CD4-positive, alpha-beta T cell (primary cell): ENCODE measurements around the gene GH2. TPM values are rescaled to one million over a fixed set of nuclear protein-coding genes. Genes with fewer than 3 reads are reported as not detected.

Experiments
- ATAC-seq: fragments of 200-7000 bp; cut with Tn5 transposase; one replicate; pipeline ENCODE4 v1.10.0; 2022; ENCODE audit warnings: mild to moderate bottlenecking; ENCODE audit not compliant: poor library complexity
- CTCF ChIA-PET: fragments of 350-600 bp; sonication (Branson Sonifier 250); formaldehyde crosslinking; loops from one replicate; lab custom pipeline; 2021; ENCODE audit warnings: antibody characterized with exemption, inconsistent platforms; lab: Charles Lee
- POLR2A ChIA-PET: fragments of 350-600 bp; sonication (Branson Sonifier 250); formaldehyde crosslinking; loops from one replicate; lab custom pipeline; 2021; ENCODE audit warnings: antibody characterized with exemption, inconsistent platforms; lab: Charles Lee
- DNase-seq, 14 experiments: peaks; one replicate each; pipeline ENCODE4 v3.0.0-alpha.2; 2013 to 2020; ENCODE audit warnings: mixed read lengths in 2 of 14
- H3K27ac ChIP-seq, 2 donors: one replicate each; pipeline versions ENCODE4 v1.5.1 to v1.7.0; 2013; ENCODE audit warnings: low read length in 2 of 2, low read depth in 1 of 2, mild to moderate bottlenecking in 1 of 2
- H3K27me3 ChIP-seq, 2 experiments: 1 replicate in 1 of 2; 2 replicates in 1 of 2; pipeline versions ENCODE4 v1.6.1 to v1.7.0; 2013; ENCODE audit warnings: low read length in 2 of 2, control low read depth in 1 of 2, mild to moderate bottlenecking in 1 of 2, moderate library complexity in 1 of 2; ENCODE audit not compliant: insufficient read depth in 2 of 2, control insufficient read depth in 1 of 2
- H3K36me3 ChIP-seq: one replicate; pipeline ENCODE4 v1.6.1; 2013; ENCODE audit warnings: low read length, control low read depth; ENCODE audit not compliant: insufficient read depth
- H3K4me1 ChIP-seq: one replicate; pipeline ENCODE4 v1.6.1; 2013; ENCODE audit warnings: low read length, control low read depth; ENCODE audit not compliant: insufficient read depth
- H3K4me3 ChIP-seq: one replicate; pipeline ENCODE4 v1.5.1; 2013; ENCODE audit warnings: mild to moderate bottlenecking, low read length, moderate library complexity
- H3K9me3 ChIP-seq, 2 experiments: 1 replicate in 1 of 2; 2 replicates in 1 of 2; pipeline versions ENCODE4 v1.6.1 to v1.7.0; 2013; ENCODE audit warnings: low read length in 2 of 2, mild to moderate bottlenecking in 2 of 2, control low read depth in 1 of 2, moderate library complexity in 1 of 2; ENCODE audit not compliant: control insufficient read depth in 1 of 2, insufficient read depth in 1 of 2
- H3K27ac Mint-ChIP-seq: one replicate; pipeline ENCODE4 v1.8.0; 2020; ENCODE audit warnings: mixed read lengths
- H3K27me3 Mint-ChIP-seq: one replicate; pipeline ENCODE4 v1.8.0; 2021; ENCODE audit warnings: mixed read lengths
- H3K36me3 Mint-ChIP-seq: one replicate; pipeline ENCODE4 v1.8.0; 2021; ENCODE audit warnings: low read depth, mixed read lengths
- H3K4me1 Mint-ChIP-seq: one replicate; pipeline ENCODE4 v1.8.0; 2021; ENCODE audit warnings: low read depth, mixed read lengths
- H3K4me3 Mint-ChIP-seq: one replicate; pipeline ENCODE4 v1.8.0; 2020; ENCODE audit warnings: mild to moderate bottlenecking, mixed read lengths
- H3K9me3 Mint-ChIP-seq: one replicate; pipeline ENCODE4 v1.8.0; 2020; ENCODE audit warnings: mixed read lengths
- intact Hi-C, 2 experiments: fragments of 100-400 bp; cut with DNase I in 1 of 2; cut with micrococcal nuclease in 1 of 2; formaldehyde crosslinking; loops; one replicate each; pipeline versions ENCODE4 v1.15.1 to v1.9.0; 2023 to 2025; cut with DNase I, micrococcal nuclease
- total RNA-seq, 174 experiments: library from RNA in 2 of 174; stranded (reverse) in 2 of 174; gene quantifications; one replicate each; pipeline ENCODE4 v1.2.3 and lab custom pipeline; 2021 to 2026
- TF ChIP-seq, protein P1 (sequence below): fragments of 200-600 bp; IDR thresholded peaks from one replicate; pipeline ENCODE4 v1.8.0; 2022; ENCODE audit warnings: antibody characterized with exemption, mild to moderate bottlenecking

The GH2 gene
- total RNA-seq, 2 experiments from 2014 or later: not detected

DNA sequence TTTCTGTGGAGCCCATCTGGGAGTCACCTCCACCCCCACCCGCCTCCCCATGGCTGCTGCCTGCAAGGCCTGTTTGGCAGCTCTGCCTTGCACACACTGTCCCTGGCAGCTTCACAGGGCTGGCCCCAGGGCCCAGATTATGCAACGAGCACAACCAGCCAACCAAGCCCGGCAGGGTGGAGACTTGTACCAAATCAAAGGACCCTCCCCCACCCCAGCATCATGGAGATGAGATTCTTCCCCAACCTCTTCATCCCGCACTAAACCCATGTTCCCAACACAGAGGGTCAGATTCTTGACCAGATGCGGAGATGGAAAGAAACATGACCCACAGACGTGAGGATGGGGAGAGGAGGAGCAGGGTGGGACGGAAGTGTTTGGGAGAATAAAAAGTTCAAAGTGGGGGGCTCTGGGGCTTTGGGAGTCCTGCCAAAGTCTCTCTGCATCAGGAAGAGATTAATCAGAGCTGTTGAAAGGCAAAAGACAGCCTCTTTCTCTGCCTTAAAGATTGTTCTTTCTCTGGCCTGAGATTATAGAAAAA lies 43.0 kb downstream of the GH2 start:
- Mint-ChIP-seq H3K36me3 (peaks cover 38% of the 10 kb centered on the region), H3K4me1 (peaks cover 57% of the 10 kb centered on the region), H3K27me3 (no peaks in the 10 kb centered on the region), H3K27ac (peak overlapping the region; percentile 88), H3K4me3 (peak overlapping the region; percentile 76), H3K9me3 (no peaks in the 10 kb centered on the region)
- POLR2A ChIA-PET: interaction anchor here (1.0 to 6.3 kb wide), 10 partner anchors 8 to 667 kb away, joined by 3 to 86 read pairs (median 7); partner anchors contain the start of genes CCDC47, DDX42, DDX5 and FTSJ3
- peak overlapping the region; percentile 2 to 33 for H3K27ac ChIP-seq
- TF ChIP-seq, protein P1, sequence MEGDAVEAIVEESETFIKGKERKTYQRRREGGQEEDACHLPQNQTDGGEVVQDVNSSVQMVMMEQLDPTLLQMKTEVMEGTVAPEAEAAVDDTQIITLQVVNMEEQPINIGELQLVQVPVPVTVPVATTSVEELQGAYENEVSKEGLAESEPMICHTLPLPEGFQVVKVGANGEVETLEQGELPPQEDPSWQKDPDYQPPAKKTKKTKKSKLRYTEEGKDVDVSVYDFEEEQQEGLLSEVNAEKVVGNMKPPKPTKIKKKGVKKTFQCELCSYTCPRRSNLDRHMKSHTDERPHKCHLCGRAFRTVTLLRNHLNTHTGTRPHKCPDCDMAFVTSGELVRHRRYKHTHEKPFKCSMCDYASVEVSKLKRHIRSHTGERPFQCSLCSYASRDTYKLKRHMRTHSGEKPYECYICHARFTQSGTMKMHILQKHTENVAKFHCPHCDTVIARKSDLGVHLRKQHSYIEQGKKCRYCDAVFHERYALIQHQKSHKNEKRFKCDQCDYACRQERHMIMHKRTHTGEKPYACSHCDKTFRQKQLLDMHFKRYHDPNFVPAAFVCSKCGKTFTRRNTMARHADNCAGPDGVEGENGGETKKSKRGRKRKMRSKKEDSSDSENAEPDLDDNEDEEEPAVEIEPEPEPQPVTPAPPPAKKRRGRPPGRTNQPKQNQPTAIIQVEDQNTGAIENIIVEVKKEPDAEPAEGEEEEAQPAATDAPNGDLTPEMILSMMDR: no peak
- H3K36me3 ChIP-seq: peaks cover 50% of the 10 kb centered on the region
- no peaks in the 10 kb centered on the region for H3K9me3 ChIP-seq
- CTCF ChIA-PET: interaction anchor here (0.5 to 0.9 kb wide), 2 partner anchors 10 to 44 kb away, joined by 3 read pairs; no protein-coding TSS in a partner anchor
- H3K27me3 ChIP-seq: no peaks in the 10 kb centered on the region
- intact Hi-C loops: loop anchor here in 1 of 2 experiments (10.0 kb wide), 1 partner anchor 414 kb away; no protein-coding TSS in a partner anchor
- H3K4me1 ChIP-seq: peaks cover 74% of the 10 kb centered on the region
- H3K4me3 ChIP-seq: peak overlapping the region; percentile 28
- DNase-seq: no peak
- no peak for ATAC-seq

DNA sequence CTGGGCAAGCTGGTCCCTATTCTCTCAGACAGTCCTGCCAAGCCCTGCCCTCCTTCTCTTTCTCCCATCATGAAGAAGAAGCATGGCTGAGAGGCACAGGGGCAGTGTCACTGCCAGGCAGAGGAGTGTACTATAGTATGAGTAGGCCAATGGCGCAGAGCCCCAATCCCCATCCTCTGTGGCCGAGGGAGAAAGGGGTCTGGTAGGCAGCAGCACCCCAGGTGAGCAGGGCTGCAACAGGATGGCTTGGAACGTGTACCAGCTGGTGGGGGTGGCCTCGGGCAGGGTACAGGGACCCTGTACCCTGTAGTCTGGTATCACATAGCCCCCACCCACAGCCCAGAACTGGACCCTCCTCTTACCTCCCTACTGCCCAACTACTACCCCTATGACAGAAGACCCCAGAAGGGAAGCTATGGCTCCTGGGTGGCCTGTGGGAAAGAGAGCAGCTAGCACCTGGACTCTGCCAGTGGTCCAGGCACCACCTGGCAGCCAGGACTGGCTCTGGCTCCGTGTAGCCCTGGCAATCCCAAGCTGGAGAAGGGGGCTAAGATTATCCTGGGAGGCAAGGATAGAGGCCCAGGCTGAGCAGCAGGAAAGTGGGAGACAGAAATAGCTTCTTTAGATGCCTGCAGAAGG lies 43.7 kb downstream of the GH2 start:
- Histone ChIP-seq H3K9me3 (no peaks in the 10 kb centered on the region), H3K4me1 (peaks cover 71% of the 10 kb centered on the region), H3K27ac (peak overlapping the region in 1 of 2 donors; percentile 30), H3K36me3 (peaks cover 56% of the 10 kb centered on the region), H3K27me3 (no peaks in the 10 kb centered on the region), H3K4me3 (no peak overlapping the region)
- Mint-ChIP-seq H3K27ac (peak overlapping the region; percentile 88), H3K4me3 (peak overlapping the region; percentile 42), H3K27me3 (no peaks in the 10 kb centered on the region), H3K36me3 (peaks cover 44% of the 10 kb centered on the region), H3K4me1 (peaks cover 52% of the 10 kb centered on the region), H3K9me3 (no peaks in the 10 kb centered on the region)
- no peak for ATAC-seq
- intact Hi-C loops: loop anchor here in 1 of 2 experiments (10.0 kb wide), 1 partner anchor 413 kb away; no protein-coding TSS in a partner anchor
- no peak for DNase-seq
- ChIA-PET CTCF (interaction anchor here (0.9 kb wide), 1 partner anchor 11 kb away, joined by 3 read pairs; no protein-coding TSS in a partner anchor), POLR2A (interaction anchor here (1.4 to 6.3 kb wide), 7 partner anchors 7 to 667 kb away, joined by 4 to 86 read pairs (median 8); partner anchors contain the start of genes CCDC47, DDX42, DDX5 and FTSJ3)
- TF ChIP-seq, protein P1: no peak

DNA sequence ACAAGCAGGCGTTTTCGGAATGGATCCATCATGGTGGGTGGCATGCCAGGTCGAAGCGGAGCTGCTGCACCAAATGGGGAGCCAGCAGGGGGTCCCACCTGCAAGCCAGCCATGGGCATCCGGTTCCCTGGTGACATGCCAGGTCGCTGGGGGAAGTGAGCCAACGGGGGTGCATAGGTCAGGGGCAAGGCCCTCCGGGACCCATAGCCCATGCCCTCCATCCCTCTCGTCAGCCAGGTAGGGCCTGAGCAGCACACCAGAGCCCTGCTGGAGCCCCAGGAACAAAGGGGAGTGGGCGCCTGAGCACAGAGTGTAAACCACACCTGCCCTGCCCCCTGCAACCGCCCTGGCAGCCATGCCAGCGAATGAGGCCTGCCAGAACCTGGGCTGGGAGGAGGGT lies 44.3 kb downstream of the GH2 start:
- H3K9me3 Mint-ChIP-seq: no peaks in the 10 kb centered on the region
- no peak overlapping the region for H3K4me3 Mint-ChIP-seq
- peaks cover 48% of the 10 kb centered on the region for H3K4me1 Mint-ChIP-seq
- ATAC-seq: no peak
- intact Hi-C loops: loop anchor here in 1 of 2 experiments (10.0 kb wide), 1 partner anchor 413 kb away; no protein-coding TSS in a partner anchor
- no peak overlapping the region for H3K4me3 ChIP-seq
- no peaks in the 10 kb centered on the region for H3K27me3 Mint-ChIP-seq
- no peak for DNase-seq
- peak overlapping the region; percentile 56 for H3K27ac Mint-ChIP-seq
- H3K9me3 ChIP-seq: no peaks in the 10 kb centered on the region
- CTCF ChIA-PET: no interaction called here
- H3K36me3 Mint-ChIP-seq: peaks cover 50% of the 10 kb centered on the region
- H3K27me3 ChIP-seq: no peaks in the 10 kb centered on the region
- H3K27ac ChIP-seq: peak overlapping the region in 1 of 2 donors; percentile 3
- TF ChIP-seq, protein P1: no peak
- POLR2A ChIA-PET: interaction anchor here (1.7 to 6.3 kb wide), 2 partner anchors 6 to 11 kb away, joined by 6 to 86 read pairs; partner anchors contain the start of genes FTSJ3 and PSMC5
- peaks cover 73% of the 10 kb centered on the region for H3K4me1 ChIP-seq
- peaks cover 62% of the 10 kb centered on the region for H3K36me3 ChIP-seq
